HG02938 (cell line): ENCODE measurements around the gene CD40.

Experiments
- ATAC-seq: cut with Tn5 transposase; IDR thresholded peaks from one replicate; pipeline ENCODE4 v1.9.1; 2021; ENCODE audit warnings: mild to moderate bottlenecking, moderate library complexity; ENCODE audit not compliant: unreplicated experiment

CD40 gene

DNA sequence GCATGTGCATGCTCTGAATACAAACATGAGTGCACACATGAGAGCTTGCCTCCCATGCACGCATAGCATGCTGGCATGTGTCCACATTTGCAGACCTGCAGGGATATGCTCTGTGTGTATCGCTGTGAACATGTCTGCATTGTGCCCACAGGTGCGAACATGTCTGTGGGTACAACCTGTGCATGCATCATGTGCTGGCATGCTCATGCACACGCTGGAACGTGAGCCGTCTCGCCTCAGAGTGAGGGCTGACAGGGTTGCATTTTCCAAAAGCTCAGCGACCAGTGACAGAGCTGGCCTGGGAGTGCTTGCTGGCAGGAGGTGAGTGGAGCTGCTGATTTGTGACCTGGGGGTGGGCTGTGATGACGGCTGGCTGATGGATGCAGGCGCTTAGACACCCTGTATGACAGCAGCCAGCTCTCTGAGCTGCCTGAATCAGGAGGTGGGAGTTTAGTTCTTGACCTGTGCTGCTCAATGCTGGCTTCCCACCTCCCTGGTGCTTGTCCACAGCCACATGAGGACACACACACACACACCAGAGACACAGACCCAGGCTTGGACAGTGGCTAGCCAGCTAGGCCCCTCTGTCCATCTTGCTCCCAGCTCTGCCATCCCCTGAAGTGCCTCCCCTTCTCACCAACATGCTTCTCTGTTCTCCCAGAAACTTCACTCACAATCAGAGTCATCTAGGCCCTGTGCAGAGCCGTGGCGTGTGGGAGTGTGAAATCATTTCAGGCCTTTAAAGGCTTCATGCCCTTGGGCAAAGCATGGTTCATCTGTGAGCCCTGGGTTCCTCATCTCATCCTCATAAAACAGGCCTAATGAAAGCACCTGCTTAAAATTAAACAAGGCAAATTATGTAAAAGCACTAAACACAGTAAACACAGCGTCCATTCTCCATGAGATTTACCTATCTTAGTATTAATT, 51.4 kb downstream of the CD40 start:
- ATAC-seq = no peak

DNA sequence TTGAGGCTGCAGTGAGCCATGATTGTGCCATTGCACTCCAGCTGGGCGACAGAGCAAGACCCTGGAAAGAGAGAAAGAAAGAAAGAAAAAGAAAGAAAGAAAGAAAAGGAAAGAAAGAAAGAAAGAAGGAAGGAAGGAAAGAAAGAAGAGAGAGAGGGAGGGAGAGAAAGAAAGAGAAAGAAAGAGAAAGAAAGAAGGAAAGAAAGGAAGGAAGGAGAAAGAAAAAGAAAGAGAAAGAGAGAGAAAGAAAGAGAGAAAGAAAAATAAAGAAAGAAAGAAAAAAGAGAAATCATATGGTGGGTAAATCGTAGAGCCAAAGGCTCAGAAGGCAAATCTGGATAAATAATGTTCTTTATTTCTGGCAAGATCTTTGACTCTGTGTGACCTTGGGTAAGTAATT, 53.4 kb downstream of the CD40 start:
- no peak for ATAC-seq

DNA sequence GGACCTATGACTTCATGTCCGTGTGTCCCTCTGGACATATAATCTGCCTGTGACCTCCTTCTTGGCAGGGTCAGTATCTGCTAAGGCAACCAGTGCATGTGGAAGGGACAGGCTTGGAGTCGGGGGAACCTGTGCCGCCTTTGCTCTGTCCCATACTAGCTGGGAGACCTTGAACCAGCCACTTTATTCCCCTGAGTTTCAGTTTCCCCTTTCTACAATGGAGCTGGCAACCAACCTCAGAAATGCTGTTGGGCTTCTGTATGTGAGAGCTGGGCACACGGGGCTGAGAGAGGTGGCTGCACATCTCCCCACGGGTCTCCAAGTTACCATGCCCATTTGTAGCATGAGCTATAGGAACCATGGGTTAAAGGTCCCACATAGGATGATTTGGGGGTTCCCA, 53.8 kb downstream of the CD40 start:
- ATAC-seq = no peak

DNA sequence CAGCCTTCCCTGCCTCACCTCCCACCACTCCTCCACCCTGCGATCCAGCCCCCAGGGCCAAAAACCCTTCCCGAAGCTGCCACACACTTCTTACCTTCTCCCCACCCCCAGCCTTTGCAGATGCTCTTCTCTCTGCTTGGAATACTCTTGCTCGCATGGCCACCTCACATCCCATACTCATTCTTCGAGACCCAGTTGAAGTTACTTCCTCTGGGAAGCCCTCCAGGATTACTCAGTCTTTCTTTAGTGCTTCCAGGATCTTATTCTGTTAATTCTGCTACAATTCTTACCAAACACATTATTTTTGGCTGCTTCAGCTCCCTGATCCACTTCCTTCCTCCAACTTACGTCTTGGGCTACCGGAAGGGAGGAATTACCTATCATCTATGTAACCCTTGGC, 54.3 kb downstream of the CD40 start:
- ATAC-seq = no peak

DNA sequence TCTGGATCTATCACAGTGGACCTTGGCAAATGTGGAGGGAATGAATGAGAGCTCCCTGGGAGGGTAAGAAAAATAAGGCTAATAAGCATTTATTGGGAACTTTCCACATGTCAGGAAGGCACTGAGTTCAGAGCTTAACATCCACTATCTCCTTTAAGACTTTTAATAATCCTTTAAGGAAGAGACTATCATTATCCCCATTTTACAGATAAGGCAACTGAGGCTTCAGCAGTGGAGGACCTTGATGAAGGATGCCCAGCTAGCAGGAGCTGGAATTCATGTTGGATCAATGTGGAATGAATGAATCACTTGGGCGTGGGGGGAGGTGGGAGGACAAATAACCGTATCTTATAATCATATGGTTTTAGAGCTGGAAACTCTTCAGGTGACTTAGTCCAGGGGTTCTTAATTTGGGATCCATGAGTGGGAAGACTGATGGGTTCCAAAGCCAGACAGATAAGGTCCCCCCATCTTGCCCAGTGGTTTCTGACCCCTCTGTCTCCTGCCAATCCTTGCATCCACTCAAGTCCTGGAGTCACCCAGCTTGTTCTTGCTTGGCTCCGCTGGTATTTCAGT, 54.9 kb downstream of the CD40 start:
- no peak for ATAC-seq

DNA sequence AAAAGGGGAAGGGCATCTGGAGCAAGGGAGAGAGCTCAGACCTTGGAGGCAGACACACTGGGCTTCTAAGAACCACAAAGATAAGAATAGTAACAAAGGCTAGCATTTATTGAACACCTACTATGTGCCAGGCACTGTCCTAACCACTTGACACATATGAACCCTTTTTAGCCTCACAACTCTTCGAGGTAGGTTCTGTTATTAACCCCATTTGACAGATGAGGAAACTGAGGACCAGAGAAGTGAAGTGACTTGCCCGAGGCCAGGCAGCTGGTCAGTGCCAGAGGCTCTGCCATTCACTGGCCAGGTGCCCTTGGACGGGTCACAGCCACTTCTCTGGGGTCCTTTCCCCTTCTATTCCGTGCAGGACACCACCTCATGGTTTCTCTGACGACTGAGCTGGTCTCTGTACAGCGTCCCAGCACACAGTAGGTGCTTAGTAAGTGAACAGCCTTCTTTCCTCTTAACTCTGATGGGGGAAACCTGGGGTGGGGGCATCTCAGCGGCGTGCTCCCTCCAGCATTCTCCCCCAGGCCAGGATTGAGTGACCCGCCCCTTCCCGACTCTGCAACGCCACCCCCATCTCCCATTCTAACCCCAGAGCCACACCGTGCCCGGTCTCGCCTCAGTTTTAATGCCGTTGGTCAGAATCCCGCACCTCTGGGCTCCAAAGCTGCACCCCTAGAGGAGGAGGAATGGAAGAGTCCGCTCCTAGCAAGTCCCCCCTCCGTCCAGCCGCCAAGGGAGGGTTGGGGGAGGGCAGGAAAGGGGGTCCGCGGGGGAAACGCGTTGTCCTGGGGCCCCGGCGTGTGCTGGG, 55.7 kb downstream of the CD40 start:
- no peak for ATAC-seq

DNA sequence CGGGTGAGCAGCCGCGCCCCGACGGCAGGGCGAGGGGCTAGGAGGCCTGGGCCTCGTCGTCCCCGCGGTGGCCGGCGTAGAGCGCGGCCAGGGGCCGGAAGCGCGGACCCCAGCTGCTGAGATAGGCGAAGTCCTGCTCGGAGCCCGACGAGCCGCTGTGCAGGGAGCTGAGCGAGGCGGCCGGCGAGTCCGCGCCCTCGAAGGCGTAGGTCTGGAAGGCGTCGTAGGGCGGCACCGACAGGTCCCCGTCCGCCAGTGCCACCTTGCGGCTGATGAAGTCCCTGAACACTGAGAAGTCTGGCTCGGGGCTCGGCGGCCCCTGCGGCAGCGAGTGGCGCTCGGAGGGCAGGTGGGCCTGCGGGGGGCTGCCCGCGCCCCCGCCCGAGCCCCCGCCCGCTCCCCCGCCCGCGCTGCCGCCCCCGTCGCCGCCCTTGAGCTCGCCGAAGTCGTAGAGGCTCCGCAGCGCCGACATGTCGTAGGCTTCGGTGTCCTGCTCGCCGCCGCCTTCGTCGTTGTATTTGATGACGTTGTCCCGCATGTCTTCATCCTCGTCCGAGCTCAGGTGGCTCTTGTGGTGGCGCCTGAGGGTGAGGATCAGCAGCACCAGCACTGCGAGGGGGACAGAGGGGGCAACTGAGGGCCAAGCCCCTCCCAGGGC, 56.5 kb downstream of the CD40 start:
- ATAC-seq = no peak

DNA sequence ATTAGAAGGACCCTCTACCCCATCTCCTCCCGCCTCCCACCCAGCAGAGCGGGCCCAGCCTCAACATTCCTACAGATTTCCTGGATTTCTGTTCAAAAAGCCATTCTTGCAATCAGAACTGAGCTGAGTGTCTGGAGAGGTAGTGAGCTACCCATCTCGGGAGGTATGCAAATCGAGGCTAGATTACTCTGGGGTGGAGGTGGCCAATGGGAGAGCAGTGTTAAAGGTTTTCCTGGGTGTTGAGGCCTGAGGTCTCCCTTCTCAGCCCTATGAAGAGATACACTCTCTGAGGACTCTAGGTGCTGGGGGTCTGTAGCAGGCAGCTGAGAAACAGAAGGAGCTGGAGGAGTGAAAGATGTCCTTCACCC, 57.0 kb downstream of the CD40 start:
- ATAC-seq = no peak

DNA sequence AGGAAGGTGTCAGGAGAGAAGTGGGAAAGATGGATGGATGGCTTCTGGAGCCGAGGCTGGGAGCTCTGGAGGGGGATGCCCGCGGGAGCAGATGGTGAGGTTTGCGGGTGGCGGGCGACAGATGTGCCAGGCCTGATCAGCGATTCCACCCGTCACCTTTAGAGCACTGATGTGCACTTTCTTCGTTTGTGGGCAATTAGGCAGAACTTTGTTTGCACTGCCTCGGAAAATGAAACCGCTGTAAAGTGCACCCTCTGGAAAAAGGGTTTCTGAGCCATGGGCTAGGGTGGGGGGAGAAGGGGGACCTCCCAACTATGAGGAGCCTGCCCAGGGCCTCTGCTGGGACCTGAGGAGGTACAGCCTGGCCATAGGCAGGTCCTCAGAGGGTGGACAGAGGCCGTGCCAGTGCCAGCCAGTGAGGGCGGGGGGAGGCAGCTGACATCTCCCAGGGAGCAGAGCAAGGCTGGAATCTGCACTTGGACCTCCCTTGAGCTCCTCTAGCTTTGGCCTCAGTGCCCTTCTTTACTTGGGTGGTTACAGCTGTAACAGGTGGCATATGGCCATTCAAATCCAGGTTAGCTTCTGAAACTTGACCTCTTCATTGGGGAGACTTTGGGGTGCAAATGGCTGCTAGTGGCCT, 58.7 kb downstream of the CD40 start:
- ATAC-seq = no peak

DNA sequence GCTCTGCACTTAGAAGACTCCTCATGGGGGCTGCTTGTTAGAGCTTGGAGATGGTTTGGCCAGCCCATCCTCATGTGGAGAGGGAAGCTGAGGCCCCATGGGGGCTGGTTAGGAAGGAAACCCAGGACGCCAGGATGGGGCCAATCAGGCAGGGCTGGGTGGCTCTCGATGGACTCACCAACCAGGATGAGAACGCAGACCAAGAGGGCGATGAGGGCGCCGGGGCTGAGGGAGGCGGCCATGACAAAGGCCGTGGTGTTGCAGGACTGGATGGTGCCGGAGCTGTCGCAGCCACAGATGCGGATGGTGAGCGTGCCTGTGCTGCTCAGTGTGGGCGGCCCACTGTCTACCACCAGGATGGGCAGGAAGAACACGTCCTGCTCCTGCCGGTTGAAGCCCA, 59.7 kb downstream of the CD40 start:
- ATAC-seq = no peak

DNA sequence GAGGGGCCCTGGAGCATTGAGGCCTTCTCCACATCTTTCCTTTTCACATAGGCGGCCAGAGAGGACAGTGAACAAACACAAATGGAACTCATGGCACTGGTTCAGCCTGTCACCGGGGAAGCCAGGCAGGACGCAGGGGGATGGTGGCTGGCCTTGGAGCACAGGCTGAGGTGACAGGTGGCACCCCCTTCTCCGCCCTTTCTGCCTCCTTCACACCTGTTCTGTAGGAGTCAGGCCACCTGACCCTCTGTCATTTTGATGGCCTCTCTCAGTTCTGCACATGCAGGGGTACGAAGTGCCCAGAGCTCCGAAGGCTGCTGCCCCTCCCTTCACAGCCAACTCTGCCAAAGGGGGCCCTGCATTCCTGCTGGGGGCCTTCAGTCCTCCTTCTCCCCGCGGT, 60.8 kb downstream of the CD40 start:
- no peak for ATAC-seq
